Upper lobe of left lung (tissue), 6 donors: ENCODE measurements around the gene ADIPOR2. TPM values are rescaled to one million over a fixed set of nuclear protein-coding genes. Genes with fewer than 3 reads are reported as not detected.
"Not testable (repeated sequence)": the region's sequence is repeated elsewhere in the genome, so short reads cannot be mapped to it uniquely, and the experiment has no call there.

Experiments used
- ATAC-seq, 2 donors: fragments of 200-7000 bp; cut with Tn5 transposase; one replicate each; pipeline ENCODE4 v1.9.1; 2022; ENCODE audit warnings: mild to moderate bottlenecking in 2 of 2, moderate library complexity in 2 of 2; ENCODE audit not compliant: low FRiP score in 2 of 2
- DNase-seq, 2 donors: peaks; one replicate each; pipeline ENCODE4 v3.0.0-alpha.2; 2019 to 2020
- H3K27ac ChIP-seq, 4 donors: fragments of 200-600 bp; sonication (generic); one replicate each; pipeline ENCODE4 v1.5.1; 2016 to 2019
- H3K27me3 ChIP-seq, 4 donors: fragments of 200-600 bp; sonication (generic); one replicate each; pipeline ENCODE4 v1.5.1; 2017 to 2019
- H3K36me3 ChIP-seq, 4 donors: fragments of 200-600 bp; sonication (generic); one replicate each; pipeline ENCODE4 v1.5.1; 2016 to 2019
- H3K4me1 ChIP-seq, 4 donors: fragments of 200-600 bp; sonication (generic); one replicate each; pipeline ENCODE4 v1.5.1; 2018 to 2019
- H3K4me3 ChIP-seq, 4 donors: fragments of 200-600 bp; sonication (generic); one replicate each; pipeline ENCODE4 v1.5.1; 2017 to 2019; ENCODE audit warnings: mild to moderate bottlenecking in 2 of 4, moderate library complexity in 1 of 4
- H3K9me3 ChIP-seq, 4 donors: fragments of 200-600 bp; sonication (generic); one replicate each; pipeline ENCODE4 v1.5.1; 2018 to 2019
- EP300 ChIP-seq, 4 donors: sonication (generic); formaldehyde crosslinking; IDR thresholded peaks; one replicate each; pipeline ENCODE4 v1.5.1; 2017; ENCODE audit warnings: antibody characterized with exemption in 4 of 4, control low read depth in 2 of 4
- POLR2A ChIP-seq, 4 donors: fragments of 450-650 bp; IDR thresholded peaks; one replicate each; pipeline ENCODE4 v1.5.1; 2016 to 2017; ENCODE audit warnings: antibody characterized with exemption in 4 of 4, mild to moderate bottlenecking in 2 of 4
- POLR2AphosphoS5 ChIP-seq, 2 donors: sonication (generic); formaldehyde crosslinking; IDR thresholded peaks; one replicate each; pipeline ENCODE4 v1.5.1; 2017; ENCODE audit warnings: antibody characterized with exemption in 2 of 2
- WGBS, 2 donors: methylation state at CpG; one replicate each; pipeline ENCODE4 v1.1.5; 2017 to 2018; 5-methylcytosine and 5-hydroxymethylcytosine counted together
- total RNA-seq, 6 donors: library from RNA; depleted of rRNA in 4 of 6; stranded (reverse); fragments of >200 nt in 4 of 6; gene quantifications; one replicate each; pipeline versions ENCODE4 v1.1.0 to v1.2.1, GENCODE V29; 2016 to 2021
- TF ChIP-seq, protein P1 (sequence below), 6 experiments: fragments of 450-650 bp in 4 of 6; fragments of 200-600 bp in 2 of 6; sonication (generic) in 2 of 6; IDR thresholded peaks; one replicate each; pipeline ENCODE4 v1.5.1; 2016 to 2019; ENCODE audit warnings: antibody characterized with exemption in 6 of 6
- donor health status: DM: no; HTN: no; CAD: no; lungs with moderate emphysema.
- donor health status: DM: no; HTN: yes; CAD: no; lungs with severe emphysema.

Gene ADIPOR2
- total RNA-seq, 6 donors from 2014 or later = 45.1 to 82.3 (median 68.6) TPM

DNA sequence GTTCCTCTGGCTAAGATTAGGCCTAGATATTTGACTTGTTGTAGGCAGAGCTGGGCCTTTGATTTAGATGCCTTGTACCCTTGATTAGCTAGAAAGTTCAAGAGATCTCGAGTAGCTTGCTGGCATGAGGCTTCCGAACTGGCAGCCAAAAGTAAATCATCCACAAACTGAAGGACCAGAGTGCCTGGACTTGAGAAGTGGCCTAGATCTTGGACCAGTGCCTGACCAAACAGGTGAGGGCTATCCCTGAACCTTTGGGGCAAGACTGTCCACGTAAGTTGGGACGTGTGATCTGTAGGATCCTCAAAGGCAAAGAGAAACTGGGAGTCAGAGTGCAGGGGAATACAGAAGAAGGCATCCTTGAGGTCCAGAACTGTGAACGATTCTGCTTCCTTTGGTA lies 22.0 kb downstream of the ADIPOR2 start:
- TF ChIP-seq POLR2AphosphoS5 (IDR thresholded peaks at IDR 0.05) = peak in 1 of 2 donors; percentile 32
- not testable (repeated sequence) for H3K27me3 ChIP-seq, H3K36me3 ChIP-seq, H3K9me3 ChIP-seq, H3K4me3 ChIP-seq, ATAC-seq
- Histone ChIP-seq H3K4me1 (peaks cover 28 to 45% (median 29%) of the 10 kb centered on the region in 4 donors), H3K27ac (peak overlapping the region in 1 of 4 donors; percentile 67)
- peak in 1 of 2 donors; percentile 67 for DNase-seq
- 63 to 86% methylated on average over 5 of the region's 5 CpGs for WGBS, 2 donors

DNA sequence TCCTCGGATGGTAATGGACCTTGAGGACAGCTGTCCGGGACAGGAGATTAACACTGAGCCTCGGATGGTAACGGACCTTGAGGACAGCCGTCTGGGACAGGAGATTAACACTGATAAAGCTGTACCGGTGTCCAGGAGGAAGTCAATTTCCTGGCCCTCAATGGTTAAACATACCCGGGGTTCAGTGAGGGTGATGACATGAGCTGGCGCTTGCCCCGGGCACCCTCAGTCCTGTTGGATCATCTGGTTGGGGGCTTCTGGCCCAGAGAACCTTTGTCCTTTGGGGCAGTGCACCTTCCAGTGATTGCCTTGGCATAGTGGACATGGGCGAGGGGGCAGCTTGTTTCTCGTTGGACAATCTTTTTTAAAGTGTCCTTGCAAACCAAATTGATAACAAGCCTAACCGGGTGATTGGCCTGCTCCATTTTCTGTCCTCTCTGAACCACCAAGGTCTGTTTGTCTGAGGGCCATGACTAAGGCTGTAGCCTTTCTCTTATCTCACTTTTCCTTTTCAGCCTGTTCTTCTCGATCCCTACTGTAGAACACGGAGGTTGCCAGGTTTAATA lies 23.0 kb downstream of the ADIPOR2 start:
- H3K4me1 ChIP-seq = peaks cover 33 to 54% (median 36%) of the 10 kb centered on the region in 4 donors
- not testable (repeated sequence) for H3K4me3 ChIP-seq, ATAC-seq, H3K36me3 ChIP-seq, DNase-seq, H3K9me3 ChIP-seq, H3K27me3 ChIP-seq
- 77 to 85% methylated on average over 14 of the region's 14 CpGs for WGBS, 2 donors
- peak overlapping the region in 1 of 4 donors; percentile 6 for H3K27ac ChIP-seq

DNA sequence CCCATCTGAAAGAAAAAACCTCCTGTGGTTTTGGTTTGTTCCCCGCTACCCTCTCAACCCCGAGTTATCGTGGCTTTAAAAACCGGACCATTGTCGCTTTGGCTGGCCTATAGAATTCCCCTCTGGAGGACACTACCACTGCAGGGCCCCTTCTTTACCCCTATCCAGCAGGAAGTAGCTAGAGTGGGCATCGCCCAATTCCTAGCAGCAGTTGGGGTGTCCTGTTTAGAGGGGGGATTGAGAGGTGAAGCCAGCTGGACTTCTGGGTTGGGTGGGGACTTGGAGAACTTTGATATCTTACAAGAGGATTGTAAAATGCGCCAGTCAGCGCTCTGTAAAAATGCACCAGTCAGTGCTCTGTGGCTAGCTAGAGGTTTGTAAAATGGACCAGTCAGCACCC lies 24.6 kb downstream of the ADIPOR2 start:
- H3K27ac ChIP-seq, ATAC-seq, H3K27me3 ChIP-seq, H3K9me3 ChIP-seq, DNase-seq, H3K4me3 ChIP-seq, H3K36me3 ChIP-seq: not testable (repeated sequence)
- WGBS, 2 donors = 93 to 100% methylated on average over 8 of the region's 8 CpGs
- peaks cover 46 to 68% (median 50%) of the 10 kb centered on the region in 4 donors for H3K4me1 ChIP-seq

DNA sequence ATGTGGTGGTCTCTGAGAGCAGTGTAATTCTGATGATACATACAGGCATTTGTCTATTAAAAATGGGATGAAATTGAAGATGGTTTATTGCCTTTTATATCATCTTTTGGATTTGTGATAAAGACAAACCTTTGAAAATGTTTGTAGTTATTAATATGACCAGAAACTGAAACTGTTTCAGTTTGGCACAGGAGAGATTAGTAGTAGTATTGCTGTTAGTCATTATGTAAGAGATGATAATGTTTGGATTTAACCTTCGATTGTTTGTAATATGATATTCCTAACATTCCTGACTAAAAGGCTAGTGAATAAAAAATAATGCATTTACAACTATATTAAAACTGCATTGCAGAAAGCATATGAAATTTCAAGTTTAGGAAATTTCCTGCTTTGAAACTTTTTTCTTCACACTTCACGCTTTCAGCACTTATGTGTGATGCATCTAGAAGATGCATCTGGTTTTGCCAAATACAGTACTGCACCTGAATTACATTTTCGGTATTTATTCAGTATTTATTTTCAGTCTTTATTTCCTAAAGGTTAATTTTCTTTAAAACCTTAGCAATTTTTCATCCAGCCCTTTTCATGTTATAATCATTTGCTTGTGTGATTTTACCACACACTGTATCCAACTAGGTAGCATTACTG lies 25.5 kb downstream of the ADIPOR2 start:
- Histone ChIP-seq H3K27ac (no peak overlapping the region), H3K9me3 (peaks cover 0 to 5% (median 0%) of the 10 kb centered on the region in 4 donors), H3K4me3 (no peak overlapping the region), H3K36me3 (peaks cover 0 to 4% (median 0%) of the 10 kb centered on the region in 4 donors), H3K4me1 (peaks cover 42 to 61% (median 48%) of the 10 kb centered on the region in 4 donors), H3K27me3 (no peaks in the 10 kb centered on the region)
- TF ChIP-seq POLR2AphosphoS5 (IDR thresholded peaks at IDR 0.05) (no peak), EP300 (IDR thresholded peaks at IDR 0.05) (no peak), POLR2A (IDR thresholded peaks at IDR 0.05) (no peak)
- TF ChIP-seq, protein P1, sequence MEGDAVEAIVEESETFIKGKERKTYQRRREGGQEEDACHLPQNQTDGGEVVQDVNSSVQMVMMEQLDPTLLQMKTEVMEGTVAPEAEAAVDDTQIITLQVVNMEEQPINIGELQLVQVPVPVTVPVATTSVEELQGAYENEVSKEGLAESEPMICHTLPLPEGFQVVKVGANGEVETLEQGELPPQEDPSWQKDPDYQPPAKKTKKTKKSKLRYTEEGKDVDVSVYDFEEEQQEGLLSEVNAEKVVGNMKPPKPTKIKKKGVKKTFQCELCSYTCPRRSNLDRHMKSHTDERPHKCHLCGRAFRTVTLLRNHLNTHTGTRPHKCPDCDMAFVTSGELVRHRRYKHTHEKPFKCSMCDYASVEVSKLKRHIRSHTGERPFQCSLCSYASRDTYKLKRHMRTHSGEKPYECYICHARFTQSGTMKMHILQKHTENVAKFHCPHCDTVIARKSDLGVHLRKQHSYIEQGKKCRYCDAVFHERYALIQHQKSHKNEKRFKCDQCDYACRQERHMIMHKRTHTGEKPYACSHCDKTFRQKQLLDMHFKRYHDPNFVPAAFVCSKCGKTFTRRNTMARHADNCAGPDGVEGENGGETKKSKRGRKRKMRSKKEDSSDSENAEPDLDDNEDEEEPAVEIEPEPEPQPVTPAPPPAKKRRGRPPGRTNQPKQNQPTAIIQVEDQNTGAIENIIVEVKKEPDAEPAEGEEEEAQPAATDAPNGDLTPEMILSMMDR (IDR thresholded peaks at IDR 0.05) = no peak
- no peak for DNase-seq
- no peak for ATAC-seq
- WGBS, 2 donors = 63 to 64% methylated on average over 3 of the region's 3 CpGs

DNA sequence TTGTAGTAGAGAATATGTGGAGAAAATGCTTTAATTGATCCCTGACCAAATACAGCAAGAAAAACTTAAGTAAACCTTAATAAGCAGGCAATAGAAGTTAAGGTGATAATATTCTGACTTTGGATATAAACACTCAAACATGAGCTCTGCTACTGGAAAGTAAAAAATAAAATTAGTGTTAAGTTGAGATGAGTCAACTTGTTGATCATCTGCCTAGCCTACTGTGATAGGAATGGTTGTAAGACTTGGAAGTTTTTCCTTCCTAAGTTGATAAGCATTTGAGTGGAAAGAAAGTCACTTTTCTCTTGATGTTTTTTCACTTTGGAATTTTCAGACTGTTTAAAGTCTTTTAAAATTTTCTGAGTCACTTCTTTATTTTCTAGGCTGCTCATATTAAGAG lies 26.0 kb downstream of the ADIPOR2 start:
- H3K27ac ChIP-seq = no peak overlapping the region
- ATAC-seq (no peak), DNase-seq (no peak)
- H3K9me3 ChIP-seq = peaks cover 0 to 5% (median 0%) of the 10 kb centered on the region in 4 donors
- H3K27me3 ChIP-seq = no peaks in the 10 kb centered on the region
- H3K4me1 ChIP-seq = peaks cover 36 to 59% (median 44%) of the 10 kb centered on the region in 4 donors
- H3K36me3 ChIP-seq = peaks cover 0 to 4% (median 0%) of the 10 kb centered on the region in 4 donors
- H3K4me3 ChIP-seq = no peak overlapping the region
- TF ChIP-seq EP300 (IDR thresholded peaks at IDR 0.05) (no peak), POLR2AphosphoS5 (IDR thresholded peaks at IDR 0.05) (no peak), POLR2A (IDR thresholded peaks at IDR 0.05) (no peak)
- TF ChIP-seq, protein P1 (IDR thresholded peaks at IDR 0.05) = no peak

- ATAC-seq (peak in 1 of 2 donors; percentile 62), DNase-seq (no peak)
- TF ChIP-seq POLR2AphosphoS5 (IDR thresholded peaks at IDR 0.05) (no peak), EP300 (IDR thresholded peaks at IDR 0.05) (no peak)
- Histone ChIP-seq H3K27ac (no peak overlapping the region), H3K27me3 (no peaks in the 10 kb centered on the region), H3K4me1 (peaks cover 25 to 47% (median 37%) of the 10 kb centered on the region in 4 donors), H3K9me3 (peaks cover 0 to 5% (median 0%) of the 10 kb centered on the region in 4 donors), H3K4me3 (no peak overlapping the region), H3K36me3 (peaks cover 0 to 4% (median 0%) of the 10 kb centered on the region in 4 donors)
Measured at GRCh38 chr12:1719139-1719538, 28.3 kb downstream of the ADIPOR2 start.

DNA sequence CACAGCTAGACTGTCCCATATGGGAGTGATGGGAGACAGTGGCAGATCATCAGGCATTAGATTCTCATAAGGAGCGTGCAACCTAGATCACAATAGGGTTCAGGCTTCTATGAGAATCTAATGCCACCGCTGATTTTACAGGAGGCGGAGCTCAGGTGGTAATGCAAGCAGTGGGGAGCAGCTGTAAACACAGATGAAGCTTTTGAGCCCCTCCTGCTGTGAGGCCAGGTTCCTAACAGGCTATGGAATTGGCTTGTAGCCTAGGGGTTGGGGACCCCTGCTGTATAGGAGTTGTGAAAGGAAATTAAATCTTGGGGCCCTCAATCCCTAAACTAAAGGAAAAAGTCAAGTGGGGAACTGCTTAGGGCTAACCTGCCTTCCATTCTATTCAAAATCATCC lies 29.6 kb downstream of the ADIPOR2 start:
- TF ChIP-seq POLR2A (IDR thresholded peaks at IDR 0.05) = no peak
- TF ChIP-seq POLR2AphosphoS5 (IDR thresholded peaks at IDR 0.05) = no peak
- TF ChIP-seq, protein P1 (IDR thresholded peaks at IDR 0.05) = no peak
- TF ChIP-seq EP300 (IDR thresholded peaks at IDR 0.05) = no peak
- H3K27me3 ChIP-seq = no peaks in the 10 kb centered on the region
- no peak overlapping the region for H3K27ac ChIP-seq
- 87 to 96% methylated on average over 3 of the region's 3 CpGs for WGBS, 2 donors
- H3K36me3 ChIP-seq = no peaks in the 10 kb centered on the region
- DNase-seq = no peak
- no peak overlapping the region for H3K4me3 ChIP-seq
- no peaks in the 10 kb centered on the region for H3K9me3 ChIP-seq
- no peak for ATAC-seq
- H3K4me1 ChIP-seq = peaks cover 25 to 47% (median 37%) of the 10 kb centered on the region in 4 donors
